ENCODE data around the gene FAM13C.

The FAM13C gene

DNA sequence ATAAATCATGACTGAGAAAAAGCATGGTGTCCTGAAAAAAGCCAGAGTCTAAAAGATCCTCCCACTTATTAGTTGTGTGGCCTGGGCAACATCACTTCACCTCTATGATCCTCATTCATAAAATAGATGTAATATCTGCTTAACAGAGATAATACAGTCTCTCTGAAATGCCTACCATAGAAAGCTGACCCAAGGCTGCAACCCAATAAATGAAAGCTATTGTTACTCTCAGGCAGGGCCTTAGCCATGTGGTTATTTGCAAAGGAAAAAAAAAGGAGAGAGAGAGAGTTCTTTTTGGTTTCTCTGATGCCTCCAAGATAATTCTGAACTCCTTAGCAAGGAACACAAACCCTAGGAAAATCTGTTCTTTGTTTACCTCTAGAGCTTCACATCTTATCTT lies 7.9 kb downstream of the FAM13C start:
- H3K4me3 ChIP-seq (ENCODE audit: low read depth, low read length): no peak overlapping the region
- DNase-seq (ENCODE audit: low read depth): no peak
- TF ChIP-seq, protein P1, sequence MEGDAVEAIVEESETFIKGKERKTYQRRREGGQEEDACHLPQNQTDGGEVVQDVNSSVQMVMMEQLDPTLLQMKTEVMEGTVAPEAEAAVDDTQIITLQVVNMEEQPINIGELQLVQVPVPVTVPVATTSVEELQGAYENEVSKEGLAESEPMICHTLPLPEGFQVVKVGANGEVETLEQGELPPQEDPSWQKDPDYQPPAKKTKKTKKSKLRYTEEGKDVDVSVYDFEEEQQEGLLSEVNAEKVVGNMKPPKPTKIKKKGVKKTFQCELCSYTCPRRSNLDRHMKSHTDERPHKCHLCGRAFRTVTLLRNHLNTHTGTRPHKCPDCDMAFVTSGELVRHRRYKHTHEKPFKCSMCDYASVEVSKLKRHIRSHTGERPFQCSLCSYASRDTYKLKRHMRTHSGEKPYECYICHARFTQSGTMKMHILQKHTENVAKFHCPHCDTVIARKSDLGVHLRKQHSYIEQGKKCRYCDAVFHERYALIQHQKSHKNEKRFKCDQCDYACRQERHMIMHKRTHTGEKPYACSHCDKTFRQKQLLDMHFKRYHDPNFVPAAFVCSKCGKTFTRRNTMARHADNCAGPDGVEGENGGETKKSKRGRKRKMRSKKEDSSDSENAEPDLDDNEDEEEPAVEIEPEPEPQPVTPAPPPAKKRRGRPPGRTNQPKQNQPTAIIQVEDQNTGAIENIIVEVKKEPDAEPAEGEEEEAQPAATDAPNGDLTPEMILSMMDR (conservative IDR thresholded peaks at IDR 0.05; ENCODE audit: low read depth, low read length): no peak

DNA sequence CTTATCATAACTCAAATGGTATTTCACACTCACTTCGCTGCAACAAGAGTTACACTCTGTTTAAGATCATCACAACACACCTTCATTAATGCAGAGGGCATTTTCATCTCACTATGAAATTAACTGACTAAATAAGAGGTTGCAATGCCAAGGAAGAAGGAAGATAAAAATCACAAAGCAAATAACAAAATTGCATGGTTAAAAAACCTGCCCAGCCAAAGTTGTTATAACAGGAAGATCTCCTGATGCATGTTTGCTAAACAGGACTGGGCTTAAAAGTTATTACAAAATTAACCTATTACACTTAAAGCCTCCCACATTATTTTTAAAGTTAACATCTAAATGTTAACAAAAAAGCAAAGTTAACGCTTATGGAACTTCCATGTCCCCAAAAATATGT lies 11.8 kb downstream of the FAM13C start:
- H3K4me3 ChIP-seq (ENCODE audit: low read depth, low read length): no peak overlapping the region
- DNase-seq (ENCODE audit: low read depth): no peak
- TF ChIP-seq, protein P1 (conservative IDR thresholded peaks at IDR 0.05; ENCODE audit: low read depth, low read length): no peak

DNA sequence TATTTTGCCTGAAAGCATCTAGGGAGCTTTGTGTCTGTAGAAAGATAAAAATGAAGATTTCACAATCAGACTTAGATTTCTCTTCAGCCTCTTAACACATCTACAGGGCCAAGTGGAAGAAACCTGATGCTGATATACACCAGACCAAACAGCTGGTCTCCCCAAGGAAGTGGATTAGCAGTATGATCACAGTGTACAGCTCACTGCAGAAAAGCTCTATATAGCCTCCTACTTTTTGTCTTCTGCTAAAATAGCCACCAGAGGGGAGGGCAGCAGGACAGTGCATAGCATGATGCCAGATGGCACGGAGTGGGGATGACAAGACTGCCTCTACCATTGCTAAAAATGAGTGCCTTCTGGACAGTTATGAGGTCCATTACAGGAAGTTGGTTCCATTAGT lies 16.0 kb downstream of the FAM13C start:
- TF ChIP-seq, protein P1 (conservative IDR thresholded peaks at IDR 0.05; ENCODE audit: low read depth, low read length): no peak
- no peak for DNase-seq (ENCODE audit: low read depth)
- no peak overlapping the region for H3K4me3 ChIP-seq (ENCODE audit: low read depth, low read length)

DNA sequence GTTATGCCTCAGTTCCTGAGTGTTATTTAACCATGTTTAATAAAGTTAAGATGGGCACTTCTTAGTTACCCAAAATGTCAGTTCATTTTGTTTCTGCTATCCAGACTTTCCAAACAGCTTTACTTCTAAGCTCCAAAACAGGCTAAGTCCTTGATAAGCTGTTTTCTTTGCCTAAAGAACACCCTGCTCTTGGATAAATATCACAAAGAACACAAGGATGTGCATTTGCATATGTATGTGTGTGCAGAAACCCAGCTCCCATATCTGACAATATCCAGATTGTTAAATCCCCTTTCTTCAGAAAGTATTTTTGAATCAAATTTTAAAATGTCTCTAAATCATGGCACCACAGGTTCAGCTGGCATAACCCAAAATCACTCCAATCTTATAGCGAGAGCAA lies 19.6 kb downstream of the FAM13C start:
- no peak overlapping the region for H3K4me3 ChIP-seq (ENCODE audit: low read depth, low read length)
- TF ChIP-seq, protein P1 (conservative IDR thresholded peaks at IDR 0.05; ENCODE audit: low read depth, low read length): no peak
- DNase-seq (ENCODE audit: low read depth): no peak

DNA sequence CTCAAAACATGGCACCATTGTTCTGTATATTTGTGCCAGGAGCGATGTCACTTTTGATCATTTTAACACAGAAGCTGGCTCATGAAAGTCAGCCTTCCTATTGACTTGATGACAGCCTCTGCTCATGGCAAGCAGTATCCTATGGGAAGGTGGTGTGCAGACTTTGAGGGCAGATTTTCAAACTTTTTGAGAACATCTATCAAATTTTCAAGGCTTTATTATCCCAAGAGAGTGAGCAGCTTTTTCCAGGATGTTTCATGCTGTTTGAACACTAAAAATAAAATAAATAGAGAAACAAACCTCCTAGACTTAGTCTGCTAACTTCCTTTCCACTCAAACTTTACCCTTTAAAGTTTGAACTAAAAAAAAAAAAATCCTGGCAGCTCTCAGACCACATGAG lies 20.3 kb downstream of the FAM13C start:
- TF ChIP-seq, protein P1 (conservative IDR thresholded peaks at IDR 0.05; ENCODE audit: low read depth, low read length): no peak
- no peak for DNase-seq (ENCODE audit: low read depth)
- H3K4me3 ChIP-seq (ENCODE audit: low read depth, low read length): no peak overlapping the region

GRCh38 chr10:59340285-59340684 lies 22.1 kb downstream of the FAM13C start:
- TF ChIP-seq, protein P1 (conservative IDR thresholded peaks at IDR 0.05; ENCODE audit: low read depth, low read length): no peak
- no peak overlapping the region for H3K4me3 ChIP-seq (ENCODE audit: low read depth, low read length)
- no peak for DNase-seq (ENCODE audit: low read depth)

DNA sequence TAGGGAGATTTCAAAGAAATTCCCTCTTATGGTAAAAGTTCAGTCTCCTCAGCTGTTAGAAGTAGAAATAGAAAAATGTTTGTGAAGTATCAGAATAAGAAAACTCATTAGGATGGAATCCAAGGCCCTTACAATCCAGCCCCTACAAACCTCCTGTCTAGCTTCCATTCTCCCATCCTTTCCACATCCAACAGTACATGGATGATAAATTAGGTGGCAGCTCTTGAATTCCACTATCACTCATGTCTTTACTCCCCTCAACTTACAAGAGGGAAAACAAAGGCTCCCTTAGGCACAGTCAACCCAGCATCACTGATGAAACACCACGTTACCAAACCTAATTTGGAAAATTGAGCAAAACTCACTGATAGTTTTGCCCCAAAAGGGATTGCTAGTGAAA lies 23.0 kb downstream of the FAM13C start:
- no peak overlapping the region for H3K4me3 ChIP-seq (ENCODE audit: low read depth, low read length)
- TF ChIP-seq, protein P1 (conservative IDR thresholded peaks at IDR 0.05; ENCODE audit: low read depth, low read length): no peak
- no peak for DNase-seq (ENCODE audit: low read depth)

All from choroid plexus epithelial cell (primary cell).